HG03196 (cell line): ENCODE results near the gene NEO1.

ENCODE experiments used
- ATAC-seq: cut with Tn5 transposase; IDR thresholded peaks from one replicate; pipeline ENCODE4 v1.9.1; 2021; ENCODE audit not compliant: unreplicated experiment

Gene NEO1

GRCh38 chr15:73051807-73052652 is at the start of gene NEO1:
NEO1 (plus strand) TSS chr15:73052463; CDS start chr15:73052676, 213 bp downstream.
- peak; percentile 41 for ATAC-seq

- ATAC-seq: no peak
Measured at GRCh38 chr15:73004462-73004861, 47.8 kb upstream of the NEO1 start.

DNA sequence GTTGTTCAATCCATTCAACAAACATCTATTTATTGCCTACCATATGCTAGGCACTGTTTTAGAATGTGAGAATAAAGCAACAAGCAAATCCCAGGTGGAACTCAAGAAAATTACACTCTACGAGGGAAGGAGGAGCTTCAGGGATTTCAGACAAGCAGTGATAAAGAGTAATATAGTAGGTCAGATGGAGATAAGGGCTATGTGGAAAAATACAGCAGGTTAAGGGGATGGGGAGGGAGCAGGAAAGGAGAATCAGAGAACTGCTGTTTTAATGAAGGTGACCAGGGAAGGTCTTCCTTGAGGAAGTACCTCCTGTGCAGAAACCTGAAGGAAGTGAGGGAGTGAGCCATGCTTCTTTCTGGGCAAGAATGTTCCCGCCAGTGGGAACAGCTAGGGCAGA is 47.2 kb upstream of the NEO1 start:
- ATAC-seq: no peak

DNA sequence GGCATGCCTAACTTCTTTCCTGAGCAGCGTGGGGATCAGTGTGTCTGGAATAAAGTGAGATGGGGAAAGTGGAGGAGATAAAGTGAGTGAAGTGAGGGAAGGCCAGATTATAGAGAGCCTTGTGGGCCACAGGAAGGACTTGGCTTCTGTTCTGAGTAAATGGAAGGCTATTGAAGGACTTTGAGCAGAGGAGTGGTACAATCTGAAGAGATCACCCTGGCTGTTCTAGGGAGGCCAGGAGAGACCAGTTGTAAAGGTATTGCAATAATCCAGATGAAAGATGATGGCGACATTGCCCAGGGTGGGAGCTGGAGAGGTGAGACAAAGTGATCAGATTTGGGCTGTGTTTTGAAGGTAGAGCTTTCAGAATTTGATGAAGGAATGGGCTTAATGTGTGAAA is 46.8 kb upstream of the NEO1 start:
- no peak for ATAC-seq

- ATAC-seq: no peak
Measured at GRCh38 chr15:73006523-73006922, 45.7 kb upstream of the NEO1 start.

- no peak for ATAC-seq
Measured at GRCh38 chr15:73009066-73010056, 42.9 kb upstream of the NEO1 start.

- ATAC-seq: no peak
Measured at GRCh38 chr15:73010154-73011152, 41.8 kb upstream of the NEO1 start.

GRCh38 chr15:73014904-73015303 is 37.4 kb upstream of the NEO1 start:
- ATAC-seq: no peak

- ATAC-seq: no peak
Measured at GRCh38 chr15:73015493-73015892, 36.8 kb upstream of the NEO1 start.

DNA sequence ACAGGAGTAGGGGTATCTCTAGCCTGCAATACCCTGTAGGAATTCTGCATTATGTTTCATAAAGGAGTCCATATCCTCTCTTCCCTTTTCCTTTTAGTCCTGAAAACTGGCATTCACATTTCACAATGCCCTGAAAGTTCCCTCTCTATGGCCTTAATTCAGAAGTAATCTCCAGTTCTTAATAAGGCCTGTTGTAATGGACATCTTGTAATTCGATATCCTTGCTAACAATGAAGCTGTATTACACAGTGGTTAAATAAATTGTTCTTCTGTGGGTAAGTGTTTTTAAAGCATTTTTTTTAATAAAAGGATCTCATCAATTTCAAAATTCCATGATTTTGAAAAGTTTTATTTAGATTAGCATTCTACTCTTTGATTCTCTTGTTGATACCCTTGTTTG is 34.3 kb upstream of the NEO1 start:
- no peak for ATAC-seq

- no peak for ATAC-seq
Measured at GRCh38 chr15:73019154-73019553, 33.1 kb upstream of the NEO1 start.

- ATAC-seq: no peak
Measured at GRCh38 chr15:73019601-73020146, 32.6 kb upstream of the NEO1 start.

- ATAC-seq: no peak
Measured at GRCh38 chr15:73021139-73021621, 31.1 kb upstream of the NEO1 start.

- no peak for ATAC-seq
Measured at GRCh38 chr15:73022161-73022560, 30.1 kb upstream of the NEO1 start.

GRCh38 chr15:73023071-73023470 is 29.2 kb upstream of the NEO1 start:
- ATAC-seq: no peak

DNA sequence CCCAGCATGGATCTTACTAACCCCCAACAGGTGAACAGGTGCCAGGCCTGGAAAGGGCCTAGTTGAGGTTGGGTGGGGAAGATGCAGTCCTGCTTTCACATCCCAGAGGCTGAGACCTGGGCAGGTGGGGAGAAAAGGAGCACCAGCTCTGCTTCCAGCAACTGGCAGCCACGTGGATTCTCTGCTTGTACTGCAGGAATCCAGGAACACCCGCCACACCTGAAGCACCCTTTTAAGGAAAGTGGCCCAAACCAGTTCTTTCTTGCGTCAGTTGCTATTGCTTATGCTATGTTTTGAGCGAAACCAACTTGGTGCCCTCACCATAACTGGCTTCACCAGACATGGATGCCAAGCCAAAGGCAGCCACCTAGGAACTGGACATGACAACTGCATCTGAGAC is 28.1 kb upstream of the NEO1 start:
- no peak for ATAC-seq

- ATAC-seq: no peak
Measured at GRCh38 chr15:73026511-73027054, 25.7 kb upstream of the NEO1 start.

DNA sequence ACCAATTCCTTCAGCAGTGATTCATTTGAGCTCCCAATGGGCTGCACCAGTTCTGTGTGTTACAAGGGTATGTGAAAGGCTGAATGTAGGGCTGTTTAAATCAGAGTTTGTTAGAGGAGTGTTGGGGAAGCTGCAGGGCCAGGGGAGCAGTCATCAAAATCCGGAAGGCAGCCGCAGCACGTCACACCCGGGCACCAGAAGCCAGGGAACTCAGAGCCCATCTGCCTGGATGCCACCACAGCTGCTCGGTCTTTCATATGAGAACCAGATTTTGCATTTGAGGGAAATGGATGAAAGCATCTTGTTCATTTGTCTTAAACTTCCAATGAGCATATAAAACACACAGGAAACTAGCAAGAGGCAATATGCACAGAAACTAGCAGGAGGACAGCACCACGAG is 24.2 kb upstream of the NEO1 start:
- ATAC-seq: no peak

DNA sequence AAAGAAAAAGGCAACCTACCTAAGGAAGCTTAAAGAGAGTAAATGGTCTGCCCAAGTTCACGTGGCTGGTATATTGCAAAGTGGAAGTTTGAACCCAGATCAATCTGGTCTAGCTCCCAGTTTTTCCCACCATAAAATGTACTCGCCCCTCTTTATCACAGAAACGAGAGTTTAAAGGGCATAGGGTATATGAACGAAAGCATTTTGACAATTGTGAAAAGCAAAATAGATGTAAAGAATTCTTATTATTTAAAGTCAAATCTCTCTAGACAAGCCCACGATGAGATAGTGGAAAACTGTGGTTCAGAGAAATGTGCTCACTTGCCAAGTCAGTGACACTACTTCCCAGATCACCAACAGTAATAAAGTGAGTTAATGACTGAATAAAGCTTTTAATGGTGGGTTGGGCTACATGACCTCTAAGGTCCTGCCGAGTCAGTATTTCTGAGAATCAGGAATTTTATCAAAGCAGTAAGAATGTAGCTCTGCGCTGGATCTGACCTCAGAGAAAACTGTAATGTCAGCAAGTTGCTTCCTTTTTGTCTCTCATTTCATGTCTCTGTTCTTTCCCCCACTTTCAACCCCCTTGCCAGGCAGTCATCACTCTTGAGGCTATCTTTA is 23.3 kb upstream of the NEO1 start:
- no peak for ATAC-seq
